Right lobe of liver (tissue), 6 donors: ENCODE results near the gene KCNMA1. TPM values are rescaled to one million over a fixed set of nuclear protein-coding genes. Genes with fewer than 3 reads are reported as not detected.

Experiments
- ATAC-seq, 4 donors: fragments of 200-7000 bp; cut with Tn5 transposase; one replicate each; pipeline ENCODE4 v1.9.1; 2020; ENCODE audit warnings: mild to moderate bottlenecking in 4 of 4, moderate library complexity in 4 of 4
- DNase-seq, 3 donors: peaks; one replicate each; pipeline ENCODE4 v3.0.0-alpha.2; 2020
- H3K27ac ChIP-seq, 3 donors: fragments of 200-600 bp; one replicate each; pipeline ENCODE4 v1.8.0; 2022
- H3K27me3 ChIP-seq, 2 donors: fragments of 200-600 bp; one replicate each; pipeline ENCODE4 v1.8.0; 2022
- H3K36me3 ChIP-seq, 4 donors: fragments of 200-600 bp; sonication (generic) in 1 of 4; one replicate each; pipeline versions ENCODE4 v1.5.1 to v1.8.0; 2017 to 2022; ENCODE audit warnings: control low read depth in 1 of 4
- H3K4me1 ChIP-seq, 4 donors: fragments of 200-600 bp; sonication (generic) in 1 of 4; one replicate each; pipeline versions ENCODE4 v1.5.1 to v1.8.0; 2017 to 2022; ENCODE audit warnings: control low read depth in 1 of 4
- H3K4me3 ChIP-seq, 3 donors: fragments of 200-600 bp; one replicate each; pipeline ENCODE4 v1.8.0; 2022
- H3K9me3 ChIP-seq, 4 donors: fragments of 200-600 bp; sonication (generic) in 1 of 4; one replicate each; pipeline versions ENCODE4 v1.5.1 to v1.8.0; 2017 to 2022; ENCODE audit warnings: control low read depth in 1 of 4
- POLR2A ChIP-seq: fragments of 450-650 bp; IDR thresholded peaks from one replicate; pipeline ENCODE4 v1.6.1; 2017; ENCODE audit warnings: antibody characterized with exemption, mild to moderate bottlenecking
- WGBS: methylation state at CpG from one replicate; pipeline ENCODE4 v1.1.6; 2018; ENCODE audit warnings: low coverage, low lambda C conversion rate; ENCODE audit not compliant: insufficient coverage; ENCODE audit errors: missing lambda C conversion rate; 5-methylcytosine and 5-hydroxymethylcytosine counted together
- intact Hi-C, 2 donors: fragments of 100-400 bp; cut with DNase I; formaldehyde crosslinking; loops; one replicate each; pipeline versions ENCODE4 v1.11.2 to v1.14.1; 2022
- total RNA-seq, 6 experiments: library from RNA; depleted of rRNA in 2 of 6; stranded (reverse); fragments of >200 nt in 2 of 6; fragmentation: NEBNext Ultra II Directional in 3 of 6; extraction: Animal tissue kit (Norgen Biotek cat#: 25700) in 3 of 6; gene quantifications; one replicate each; pipeline versions ENCODE4 v1.1.0 to v1.2.4, GENCODE V29; 2016 to 2023
- TF ChIP-seq, protein P1 (sequence below), 4 donors: fragments of 200-600 bp in 3 of 4; fragments of 450-650 bp in 1 of 4; IDR thresholded peaks; one replicate each; pipeline versions ENCODE4 v1.5.1 to v1.8.0; 2016 to 2022; ENCODE audit warnings: antibody characterized with exemption in 4 of 4, mild to moderate bottlenecking in 2 of 4
- donor health status: DM: no; HTN: yes; CAD: no.
- donor health status: DM: no; HTN: no; CAD: no.
- donor health status: DM: no; HTN: no; CAD: no.
- donor health status: DM: no; HTN: yes; CAD: no.
- donor health status: DM: no; HTN: yes; CAD: no.

Gene KCNMA1
- total RNA-seq, 6 experiments from 2014 or later: 5.7 to 48.0 (median 15.1) TPM

DNA sequence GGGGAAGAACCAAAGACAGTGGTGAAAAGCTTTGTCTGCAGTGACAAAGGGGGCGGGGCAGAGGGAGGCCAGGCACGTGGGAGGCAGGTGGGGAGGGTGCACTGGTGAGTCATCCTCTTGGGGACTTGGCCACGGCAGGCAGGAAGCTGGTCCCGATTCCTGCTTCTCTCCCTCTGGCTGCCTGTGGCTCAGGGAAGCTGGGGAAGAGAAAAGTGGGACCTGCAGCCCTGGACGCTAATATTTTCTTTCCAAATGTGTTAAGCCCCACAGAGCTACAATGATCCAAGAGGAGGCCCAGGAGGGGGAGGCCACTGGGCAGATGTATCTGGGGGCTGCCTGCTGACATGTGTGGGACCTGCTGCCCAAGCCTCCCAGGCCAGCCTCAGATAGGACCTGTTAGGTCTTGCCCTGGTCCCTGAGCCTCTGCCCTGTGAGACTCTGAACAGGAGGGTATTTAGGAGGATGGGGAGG, 231.8 kb downstream of the KCNMA1 start:
- Histone ChIP-seq H3K27me3 (no peaks in the 10 kb centered on the region), H3K9me3 (no peaks in the 10 kb centered on the region), H3K4me1 (no peaks in the 10 kb centered on the region), H3K4me3 (no peak overlapping the region), H3K36me3 (no peaks in the 10 kb centered on the region), H3K27ac (no peak overlapping the region)
- intact Hi-C loops: no loop called here
- DNase-seq (peak in 2 of 3 donors; percentile 56 to 76), ATAC-seq (peak; percentile 76 to 98 (median 77))
- TF ChIP-seq, protein P1, sequence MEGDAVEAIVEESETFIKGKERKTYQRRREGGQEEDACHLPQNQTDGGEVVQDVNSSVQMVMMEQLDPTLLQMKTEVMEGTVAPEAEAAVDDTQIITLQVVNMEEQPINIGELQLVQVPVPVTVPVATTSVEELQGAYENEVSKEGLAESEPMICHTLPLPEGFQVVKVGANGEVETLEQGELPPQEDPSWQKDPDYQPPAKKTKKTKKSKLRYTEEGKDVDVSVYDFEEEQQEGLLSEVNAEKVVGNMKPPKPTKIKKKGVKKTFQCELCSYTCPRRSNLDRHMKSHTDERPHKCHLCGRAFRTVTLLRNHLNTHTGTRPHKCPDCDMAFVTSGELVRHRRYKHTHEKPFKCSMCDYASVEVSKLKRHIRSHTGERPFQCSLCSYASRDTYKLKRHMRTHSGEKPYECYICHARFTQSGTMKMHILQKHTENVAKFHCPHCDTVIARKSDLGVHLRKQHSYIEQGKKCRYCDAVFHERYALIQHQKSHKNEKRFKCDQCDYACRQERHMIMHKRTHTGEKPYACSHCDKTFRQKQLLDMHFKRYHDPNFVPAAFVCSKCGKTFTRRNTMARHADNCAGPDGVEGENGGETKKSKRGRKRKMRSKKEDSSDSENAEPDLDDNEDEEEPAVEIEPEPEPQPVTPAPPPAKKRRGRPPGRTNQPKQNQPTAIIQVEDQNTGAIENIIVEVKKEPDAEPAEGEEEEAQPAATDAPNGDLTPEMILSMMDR (IDR thresholded peaks at IDR 0.05): no peak
- TF ChIP-seq POLR2A: no peak
- 7% methylated on average over 4 of the region's 5 CpGs for WGBS

DNA sequence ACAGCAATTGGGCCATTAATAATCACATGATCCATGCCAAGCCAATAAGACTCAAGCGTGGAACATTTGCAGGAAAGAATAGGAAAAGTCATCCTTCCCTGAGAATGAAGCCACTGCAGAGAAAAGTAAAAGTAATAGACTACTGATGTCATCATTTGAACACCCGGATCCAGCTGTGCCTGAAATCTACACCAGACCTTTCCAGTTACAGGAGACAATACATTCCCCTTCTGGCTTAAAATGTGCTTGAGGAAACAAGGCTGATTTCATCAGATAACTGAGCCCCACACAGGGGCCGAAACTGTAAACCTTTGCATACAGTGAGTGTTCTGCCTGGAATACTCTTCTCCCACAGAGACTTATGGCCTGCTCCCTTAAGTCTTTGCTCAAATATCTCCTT, 232.8 kb downstream of the KCNMA1 start:
- intact Hi-C loops: no loop called here
- DNase-seq: no peak
- 90% methylated on average over 1 of the region's 3 CpGs for WGBS
- Histone ChIP-seq H3K4me3 (no peak overlapping the region), H3K9me3 (no peaks in the 10 kb centered on the region), H3K27ac (no peak overlapping the region), H3K36me3 (no peaks in the 10 kb centered on the region), H3K4me1 (no peaks in the 10 kb centered on the region), H3K27me3 (no peaks in the 10 kb centered on the region)
- TF ChIP-seq, protein P1 (IDR thresholded peaks at IDR 0.05): no peak
- no peak for TF ChIP-seq POLR2A
- ATAC-seq: no peak

DNA sequence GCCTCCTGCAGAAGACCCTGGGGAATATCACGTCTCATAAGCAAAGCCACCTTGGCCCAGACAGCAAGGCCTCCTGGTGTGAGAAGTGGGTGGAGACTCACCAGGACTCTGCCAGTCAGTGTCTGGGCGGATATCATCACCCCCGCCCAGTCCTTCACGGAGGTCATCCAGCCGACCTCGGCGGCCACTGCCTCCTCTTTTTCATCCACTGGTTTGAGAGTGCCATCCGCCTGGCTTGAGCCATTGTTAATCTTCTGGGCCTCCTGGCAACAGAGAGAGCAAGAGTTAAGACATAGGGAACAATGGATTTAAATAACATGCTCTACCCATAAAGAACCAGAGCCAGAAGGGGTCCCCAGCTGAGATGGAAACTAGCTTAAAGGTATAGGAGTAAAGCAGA, 233.8 kb downstream of the KCNMA1 start:
- Histone ChIP-seq H3K4me3 (no peak overlapping the region), H3K27me3 (no peaks in the 10 kb centered on the region), H3K27ac (no peak overlapping the region), H3K4me1 (no peaks in the 10 kb centered on the region), H3K9me3 (no peaks in the 10 kb centered on the region), H3K36me3 (no peaks in the 10 kb centered on the region)
- ATAC-seq: no peak
- intact Hi-C loops: no loop called here
- no peak for DNase-seq
- no peak for TF ChIP-seq POLR2A
- TF ChIP-seq, protein P1 (IDR thresholded peaks at IDR 0.05): no peak
- WGBS: 96% methylated on average over 3 of the region's 8 CpGs

DNA sequence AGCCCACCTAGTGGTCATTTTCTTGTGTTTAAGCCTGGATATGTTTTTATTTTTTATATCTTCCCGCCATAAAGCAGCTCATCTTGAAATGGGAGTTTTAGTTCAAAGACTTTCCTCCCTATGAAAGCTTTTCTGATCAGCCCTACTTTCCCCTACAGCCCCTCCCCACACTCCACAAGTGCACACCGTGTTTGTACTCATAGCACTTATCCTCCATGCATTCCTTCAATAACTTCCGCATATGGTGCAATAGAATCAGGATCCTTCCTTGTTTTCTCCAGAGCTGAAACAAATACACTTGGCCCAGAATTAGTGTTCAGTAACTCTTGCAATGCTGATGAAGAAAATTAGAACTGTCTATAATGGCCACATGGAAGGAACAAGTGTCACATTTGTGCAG, 235.9 kb downstream of the KCNMA1 start:
- 79% methylated on average over 3 of the region's 3 CpGs for WGBS
- no peak for ATAC-seq
- intact Hi-C loops: no loop called here
- Histone ChIP-seq H3K4me1 (no peaks in the 10 kb centered on the region), H3K9me3 (no peaks in the 10 kb centered on the region), H3K27ac (no peak overlapping the region), H3K36me3 (no peaks in the 10 kb centered on the region), H3K27me3 (no peaks in the 10 kb centered on the region), H3K4me3 (no peak overlapping the region)
- TF ChIP-seq, protein P1 (IDR thresholded peaks at IDR 0.05): no peak
- TF ChIP-seq POLR2A: no peak
- no peak for DNase-seq

DNA sequence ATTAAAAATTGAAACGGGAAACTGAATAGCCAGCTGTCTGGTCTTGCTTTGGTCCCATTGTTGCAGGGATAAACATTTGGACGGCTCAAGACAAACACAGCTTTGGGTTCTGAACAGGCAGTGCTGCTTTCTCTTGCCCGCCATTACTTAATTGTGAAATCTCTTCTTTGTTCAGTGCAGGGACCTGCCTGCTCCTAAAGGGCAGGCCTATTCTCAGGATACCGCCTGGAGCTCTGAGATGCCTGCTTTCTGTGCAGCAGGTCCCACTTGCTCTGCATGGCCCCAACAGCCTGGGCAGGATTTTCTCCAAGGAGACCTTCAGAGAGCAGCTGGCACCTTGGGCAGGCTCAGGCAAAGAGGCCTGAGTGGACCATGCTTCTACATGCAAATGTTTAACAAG, 237.6 kb downstream of the KCNMA1 start:
- Histone ChIP-seq H3K27ac (no peak overlapping the region), H3K4me3 (no peak overlapping the region), H3K27me3 (no peaks in the 10 kb centered on the region), H3K36me3 (no peaks in the 10 kb centered on the region), H3K4me1 (no peaks in the 10 kb centered on the region), H3K9me3 (no peaks in the 10 kb centered on the region)
- intact Hi-C loops: no loop called here
- DNase-seq (no peak), ATAC-seq (peak in 1 of 4 donors; percentile 24)
- TF ChIP-seq, protein P1 (IDR thresholded peaks at IDR 0.05): no peak
- no peak for TF ChIP-seq POLR2A
- 40% methylated on average over 1 of the region's 4 CpGs for WGBS
